H1 (cell line): ENCODE data around the gene TGM1. TPM values are rescaled to one million over a fixed set of nuclear protein-coding genes. Genes with fewer than 3 reads are reported as not detected.

ENCODE experiments used
- CTCF ChIA-PET: fragments of 300-600 bp; sonication (Branson Sonifier 250); formaldehyde crosslinking; loops from one replicate; lab custom pipeline; 2021; ENCODE audit not compliant: partially characterized antibody; lab: Charles Lee
- POLR2A ChIA-PET: fragments of 300-600 bp; sonication (Branson Sonifier 250); formaldehyde crosslinking; loops from one replicate; lab custom pipeline; 2021; ENCODE audit warnings: inconsistent platforms; ENCODE audit not compliant: partially characterized antibody; lab: Charles Lee
- DNase-seq, 2 experiments: peaks; one replicate each; pipeline versions ENCODE4 v3.0.0 to v3.0.0-alpha.2; 2010 to 2022; ENCODE audit warnings: low spot score in 2 of 2, low read depth in 1 of 2, mixed read lengths in 1 of 2
- FAIRE-seq: peaks from 2 replicates; lab custom pipeline; 2011; peaks lifted over from hg19 to GRCh38; lab: Jason Lieb, UNC
- H2AFZ ChIP-seq: 2 replicates; pipeline ENCODE4 v1.8.1; 2012; ENCODE audit warnings: low read length, inconsistent platforms
- H2AK5ac ChIP-seq: 2 replicates; pipeline ENCODE4 v1.6.1; 2013; ENCODE audit warnings: low read depth, low read length
- H2BK120ac ChIP-seq: replicated peaks from 2 replicates; pipeline ENCODE3; 2013; ENCODE audit warnings: low read depth, low read length, inconsistent platforms
- H2BK12ac ChIP-seq: 2 replicates; pipeline ENCODE4 v1.6.1; 2013; ENCODE audit warnings: low read depth, low read length
- H2BK15ac ChIP-seq: 2 replicates; pipeline ENCODE4 v1.6.1; 2013; ENCODE audit warnings: low read length
- H2BK20ac ChIP-seq: 2 replicates; pipeline ENCODE4 v1.6.1; 2013; ENCODE audit warnings: low read length
- H2BK5ac ChIP-seq: 2 replicates; pipeline ENCODE4 v1.6.1; 2013; ENCODE audit warnings: low read depth, low read length
- H3K14ac ChIP-seq: 2 replicates; pipeline ENCODE4 v1.6.1; 2013; ENCODE audit warnings: inconsistent platforms; ENCODE audit not compliant: insufficient read length
- H3K18ac ChIP-seq: 2 replicates; pipeline ENCODE4 v1.6.1; 2013; ENCODE audit warnings: low read length; ENCODE audit errors: extremely low read depth
- H3K23ac ChIP-seq: 2 replicates; pipeline ENCODE4 v1.6.1; 2013; ENCODE audit warnings: inconsistent platforms; ENCODE audit not compliant: insufficient read length
- H3K23me2 ChIP-seq: 2 replicates; pipeline ENCODE4 v1.6.1; 2013; ENCODE audit warnings: low read depth, low read length
- H3K27ac ChIP-seq: 2 replicates; pipeline ENCODE4 v1.6.1; 2011; ENCODE audit warnings: low read depth, low read length, inconsistent platforms
- H3K27me3 ChIP-seq, 4 experiments: replicated peaks in 1 of 4; 1 replicate in 1 of 4; 2 replicates in 3 of 4; pipeline versions ENCODE4 v1.6.1 to v1.8.1; 2011 to 2013; ENCODE audit warnings: low read length in 3 of 4, mild to moderate bottlenecking in 3 of 4, inconsistent platforms in 2 of 4, mixed read lengths in 2 of 4, moderate library complexity in 1 of 4; ENCODE audit not compliant: control insufficient read depth in 3 of 4, insufficient read depth in 3 of 4; ENCODE audit errors: extremely low read depth in 1 of 4
- H3K36me3 ChIP-seq, 4 experiments: 2 replicates each; pipeline versions ENCODE4 v1.6.1 to v1.8.1; 2011 to 2013; ENCODE audit warnings: mild to moderate bottlenecking in 4 of 4, low read length in 3 of 4, moderate library complexity in 2 of 4, control low read depth in 1 of 4, inconsistent platforms in 1 of 4; ENCODE audit not compliant: insufficient read depth in 4 of 4, control insufficient read depth in 2 of 4
- H3K4ac ChIP-seq: replicated peaks from 2 replicates; pipeline ENCODE3; 2013; ENCODE audit warnings: low read length, low read depth, mixed read lengths, inconsistent platforms; ENCODE audit not compliant: insufficient read length
- H3K4me1 ChIP-seq, 4 experiments: replicated peaks in 1 of 4; 1 replicate in 1 of 4; 2 replicates in 3 of 4; pipeline versions ENCODE4 v1.6.1 to v1.8.1; 2011 to 2013; ENCODE audit warnings: low read length in 3 of 4, inconsistent platforms in 2 of 4, mixed read lengths in 1 of 4; ENCODE audit not compliant: insufficient read depth in 4 of 4, control insufficient read depth in 3 of 4
- H3K4me2 ChIP-seq, 2 experiments: 2 replicates each; pipeline versions ENCODE4 v1.6.1 to v1.8.1; 2011 to 2013; ENCODE audit warnings: low read depth in 2 of 2, low read length in 2 of 2, control low read depth in 1 of 2, inconsistent platforms in 1 of 2, mild to moderate bottlenecking in 1 of 2; ENCODE audit not compliant: insufficient read depth in 1 of 2
- H3K4me3 ChIP-seq, 4 experiments: fragments of 200-600, 300-600 bp in 1 of 4; sonication (generic), shearing (Covaris generic), sonication (Bioruptor Twin) in 1 of 4; 2 replicates each; pipeline versions ENCODE4 v1.5.1 to v1.8.1; 2011 to 2016; ENCODE audit warnings: low read length in 4 of 4, low read depth in 3 of 4, control low read depth in 2 of 4, inconsistent platforms in 2 of 4, mild to moderate bottlenecking in 2 of 4, mixed read lengths in 1 of 4, moderate library complexity in 1 of 4; ENCODE audit not compliant: insufficient read depth in 2 of 4; ENCODE audit errors: extremely low read depth in 1 of 4
- H3K56ac ChIP-seq: replicated peaks from 2 replicates; pipeline ENCODE3; 2013; ENCODE audit warnings: low read depth, mild to moderate bottlenecking, mixed read lengths, low read length, inconsistent platforms; ENCODE audit not compliant: insufficient read length
- H3K79me1 ChIP-seq: 2 replicates; pipeline ENCODE4 v1.6.1; 2013; ENCODE audit warnings: low read depth, low read length, control low read depth
- H3K79me2 ChIP-seq, 2 experiments: 2 replicates each; pipeline versions ENCODE4 v1.6.1 to v1.8.1; 2012 to 2013; ENCODE audit warnings: low read length in 2 of 2, mild to moderate bottlenecking in 2 of 2, inconsistent platforms in 1 of 2; ENCODE audit not compliant: insufficient read depth in 2 of 2, control insufficient read depth in 1 of 2
- H3K9ac ChIP-seq, 4 experiments: replicated peaks in 1 of 4; 1 replicate in 1 of 4; 2 replicates in 3 of 4; pipeline versions ENCODE4 v1.6.1 to v1.8.1; 2011 to 2013; ENCODE audit warnings: low read depth in 3 of 4, low read length in 3 of 4, control low read depth in 2 of 4, mild to moderate bottlenecking in 2 of 4, moderate library complexity in 2 of 4, inconsistent platforms in 1 of 4; ENCODE audit errors: extremely low read depth in 1 of 4
- H3K9me3 ChIP-seq, 2 experiments: 2 replicates each; pipeline versions ENCODE4 v1.6.1 to v1.8.1; 2012 to 2013; ENCODE audit warnings: mild to moderate bottlenecking in 2 of 2, moderate library complexity in 2 of 2, control low read depth in 1 of 2, inconsistent platforms in 1 of 2, low read depth in 1 of 2, low read length in 1 of 2, mixed read lengths in 1 of 2; ENCODE audit not compliant: insufficient read depth in 2 of 2
- H4K20me1 ChIP-seq, 2 experiments: replicated peaks in 1 of 2; 2 replicates each; pipeline versions ENCODE3 to v1.8.1; 2011 to 2013; ENCODE audit warnings: inconsistent platforms in 2 of 2, low read length in 2 of 2, mild to moderate bottlenecking in 1 of 2; ENCODE audit not compliant: insufficient read depth in 2 of 2, control insufficient read depth in 1 of 2
- H4K5ac ChIP-seq: 2 replicates; pipeline ENCODE4 v1.6.1; 2013; ENCODE audit warnings: low read length, low read depth, mixed read lengths, inconsistent platforms; ENCODE audit not compliant: insufficient read length
- H4K8ac ChIP-seq: 2 replicates; pipeline ENCODE4 v1.8.0; 2013; ENCODE audit warnings: mild to moderate bottlenecking, moderate library complexity, low read length, inconsistent platforms; ENCODE audit not compliant: insufficient read depth; ENCODE audit errors: extremely low read depth
- H4K91ac ChIP-seq: replicated peaks from 2 replicates; pipeline ENCODE3; 2013; ENCODE audit warnings: low read length, mixed read lengths, inconsistent platforms; ENCODE audit not compliant: insufficient read length
- ASH2L ChIP-seq: fragments of 200-600, 300-600 bp; sonication (generic); IDR thresholded peaks from one replicate; pipeline ENCODE4 v1.7.1; 2017; ENCODE audit warnings: low read length
- BRCA1 ChIP-seq: IDR thresholded peaks from 2 replicates; pipeline ENCODE4 v1.6.1; 2012; ENCODE audit warnings: low read depth, low read length, improper control_type of control experiment
- CEBPB ChIP-seq: IDR thresholded peaks from 2 replicates; pipeline ENCODE4 v1.6.1; 2012; ENCODE audit warnings: low read depth, low read length
- CREB1 ChIP-seq: IDR thresholded peaks from 2 replicates; pipeline ENCODE4 v1.6.1; 2012; ENCODE audit warnings: inconsistent platforms
- CTBP2 ChIP-seq: IDR thresholded peaks from 2 replicates; pipeline ENCODE4 v1.7.0; 2011; ENCODE audit warnings: borderline replicate concordance, mild to moderate bottlenecking, moderate library complexity, mixed read lengths, low read length; ENCODE audit not compliant: insufficient read depth, insufficient read length
- HDAC6 ChIP-seq: IDR thresholded peaks from one replicate; pipeline ENCODE4 v1.7.1; 2012; ENCODE audit warnings: low read depth, mild to moderate bottlenecking, inconsistent platforms, low read length, moderate library complexity
- JUN ChIP-seq: IDR thresholded peaks from 2 replicates; pipeline ENCODE4 v1.6.1; 2011; ENCODE audit warnings: low read depth, mild to moderate bottlenecking, improper control_type of control experiment, low read length
- JUND ChIP-seq: IDR thresholded peaks from 2 replicates; pipeline ENCODE4 v1.6.1; 2011; ENCODE audit warnings: mild to moderate bottlenecking, improper control_type of control experiment, low read length
- NANOG ChIP-seq: IDR thresholded peaks from 2 replicates; pipeline ENCODE4 v1.6.1; 2011; ENCODE audit warnings: low read length, low read depth, mild to moderate bottlenecking, inconsistent platforms; ENCODE audit not compliant: insufficient read depth, poor library complexity, severe bottlenecking
- POLR2A ChIP-seq, 2 experiments: IDR thresholded peaks; 1 replicate in 1 of 2; 2 replicates in 1 of 2; pipeline ENCODE4 v1.6.1; 2011; ENCODE audit warnings: low read depth in 2 of 2, low read length in 2 of 2, mild to moderate bottlenecking in 2 of 2; ENCODE audit errors: control extremely low read depth in 1 of 2
- RAD21 ChIP-seq, 2 experiments: IDR thresholded peaks in 1 of 2; conservative IDR thresholded peaks in 1 of 2; 2 replicates each; pipeline ENCODE4 v1.6.1; 2011; ENCODE audit warnings: low read depth in 2 of 2, low read length in 2 of 2, improper control_type of control experiment in 1 of 2, inconsistent platforms in 1 of 2, mild to moderate bottlenecking in 1 of 2, moderate library complexity in 1 of 2
- RBBP5 ChIP-seq: IDR thresholded peaks from 2 replicates; pipeline ENCODE4 v1.7.1; 2012; ENCODE audit warnings: low read depth, mild to moderate bottlenecking, inconsistent platforms, low read length, moderate library complexity, borderline replicate concordance
- RFX5 ChIP-seq: IDR thresholded peaks from 2 replicates; pipeline ENCODE4 v1.6.1; 2011; ENCODE audit warnings: low read depth, low read length, improper control_type of control experiment, borderline replicate concordance
- SUZ12 ChIP-seq: fragments of 200-600 bp; sonication (generic); IDR thresholded peaks from 2 replicates; pipeline ENCODE4 v1.6.1; 2012; ENCODE audit warnings: mild to moderate bottlenecking, inconsistent platforms, low read length, moderate library complexity, mixed read lengths
- TBP ChIP-seq: IDR thresholded peaks from 2 replicates; pipeline ENCODE4 v1.6.1; 2011; ENCODE audit warnings: low read depth, low read length, improper control_type of control experiment
- WGBS, 2 experiments: shearing (Covaris generic) in 1 of 2; methylation state at CpG; one replicate each; pipeline versions ENCODE4 v1.1.6 to v1.1.7; 2013 to 2015; ENCODE audit warnings: low lambda C conversion rate in 2 of 2, mixed read lengths in 2 of 2, inconsistent platforms in 1 of 2, low coverage in 1 of 2, missing lambda C conversion rate in 1 of 2; ENCODE audit not compliant: insufficient replicate concordance in 2 of 2, insufficient coverage in 1 of 2, insufficient read length in 1 of 2; ENCODE audit errors: extremely low coverage in 1 of 2, missing lambda C conversion rate in 1 of 2; 5-methylcytosine and 5-hydroxymethylcytosine counted together
- polyA plus RNA-seq, 7 experiments: library from polyadenylated mRNA; depleted of rRNA in 3 of 7; stranded (reverse) in 5 of 7; unstranded in 2 of 7; fragments of >200 nt in 5 of 7; fragments of 200-250 nt in 2 of 7; gene quantifications; 1 replicate in 5 of 7; 2 replicates in 1 of 7; 4 replicates in 1 of 7; pipeline versions ENCODE4 v1.2.1 to v1.2.3, GENCODE V29; 2011 to 2013; ENCODE audit warnings: missing spikeins in 2 of 7, mixed read lengths in 2 of 7
- total RNA-seq: library from RNA; stranded (reverse); fragmentation: NEBNext Ultra II Directional; extraction: Animal tissue kit (Norgen Biotek cat#: 25700); gene quantifications from 2 replicates; pipeline ENCODE4 v1.2.1, GENCODE V29; 2021

Gene TGM1
- total and polyA plus RNA-seq, 2 of the 8 experiments (the other 6 are each of a cell fraction or from before 2014, with no cell fraction given), result 1.8 to 2.2 TPM

DNA sequence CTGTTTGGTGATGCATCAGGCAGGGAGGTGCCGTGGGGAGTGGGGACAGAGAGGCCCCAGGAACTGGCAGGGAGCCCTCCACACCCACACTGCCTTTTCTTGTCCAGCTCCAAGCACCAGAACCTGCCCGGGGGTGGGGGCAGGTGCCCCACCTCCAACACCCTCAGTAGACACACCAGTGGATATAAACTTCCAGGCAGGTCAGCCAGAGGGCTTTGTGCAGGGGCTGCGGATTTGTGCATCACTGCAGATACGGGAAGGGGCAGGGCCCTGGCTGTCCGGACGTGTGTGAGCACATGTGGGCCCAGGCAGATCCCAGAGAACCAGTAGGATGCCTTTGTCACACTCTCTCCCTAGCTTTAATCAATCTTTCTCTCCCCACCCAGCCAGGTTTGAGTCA, 1.3 kb upstream of the TGM1 start:
- no peak overlapping the region for H2AFZ ChIP-seq
- H2BK120ac ChIP-seq, result no peak overlapping the region
- DNase-seq, result no peak
- no peak overlapping the region for H3K4me3 ChIP-seq
- H4K20me1 ChIP-seq, result peaks cover 0 to 2% of the 10 kb centered on the region in 2 experiments
- peaks cover 0 to 2% (median 0%) of the 10 kb centered on the region in 4 experiments; a peak in 1 of 7 replicates for H3K4me1 ChIP-seq
- H3K4me2 ChIP-seq, result no peak overlapping the region
- H2BK12ac ChIP-seq, result no peak overlapping the region
- no peak overlapping the region for H3K23ac ChIP-seq
- H4K5ac ChIP-seq, result no peak overlapping the region
- no peaks in the 10 kb centered on the region for H3K79me2 ChIP-seq
- no peak overlapping the region for H2BK20ac ChIP-seq
- no peaks in the 10 kb centered on the region for H3K79me1 ChIP-seq
- FAIRE-seq, result no peak
- H2BK5ac ChIP-seq, result no peak overlapping the region
- no peak overlapping the region for H3K9ac ChIP-seq
- ChIA-PET CTCF (interaction anchor here (0.9 to 6.2 kb wide), 5 partner anchors 8 to 33 kb away, joined by 3 to 30 read pairs (median 9); partner anchors contain the start of gene TINF2), POLR2A (interaction anchor here (1.2 to 2.4 kb wide), 4 partner anchors 12 to 43 kb away, joined by 4 to 7 read pairs (median 5); partner anchors contain the start of genes CIDEB and TINF2)
- no peak overlapping the region for H3K18ac ChIP-seq
- peak overlapping the region; percentile 21; the same call in 1 of the 2 replicates for H4K8ac ChIP-seq
- no peak overlapping the region for H2BK15ac ChIP-seq
- H3K56ac ChIP-seq, result no peak overlapping the region
- no peak overlapping the region for H3K27ac ChIP-seq
- no peak overlapping the region for H4K91ac ChIP-seq
- H3K27me3 ChIP-seq, result no peaks in the 10 kb centered on the region
- no peaks in the 10 kb centered on the region for H3K9me3 ChIP-seq
- 0 out of 2 replicates have a peak, but pooled peaks cover 1% of the 10 kb centered on the region for H3K23me2 ChIP-seq
- H3K4ac ChIP-seq, result no peak overlapping the region
- H3K36me3 ChIP-seq, result no peaks in the 10 kb centered on the region; a peak in 3 of 8 replicates
- H2AK5ac ChIP-seq, result no peak overlapping the region
- 88% methylated on average over 6 of the region's 6 CpGs; no CpG with 5 or more reads in 1 of the 2 experiments for WGBS, 2 experiments
- no peak overlapping the region for H3K14ac ChIP-seq
- no peak for TF ChIP-seq NANOG
- TF ChIP-seq HDAC6, result no peak
- TF ChIP-seq BRCA1, result no peak
- TF ChIP-seq RAD21 (IDR thresholded peaks at IDR 0.05 in 1 of 2, conservative IDR thresholded peaks at IDR 0.05 in 1 of 2; ENCODE audit: low read depth in 2 of 2, low read length in 2 of 2), result no peak
- TF ChIP-seq TBP, result no peak
- TF ChIP-seq ASH2L, result no peak
- no peak for TF ChIP-seq RFX5
- no peak for TF ChIP-seq POLR2A (IDR thresholded peaks at IDR 0.05; ENCODE audit: control extremely low read depth in 1 of 2, low read depth in 2 of 2, low read length in 2 of 2)
- TF ChIP-seq SUZ12, result no peak
- no peak for TF ChIP-seq RBBP5
- TF ChIP-seq CTBP2, result no peak
- no peak for TF ChIP-seq JUN
- no peak for TF ChIP-seq CREB1
- no peak for TF ChIP-seq CEBPB
- no peak for TF ChIP-seq JUND
